DOHH2 (cell line): ENCODE results near the gene VSNL1.

Source experiments
- CTCF ChIP-seq: fragments of 200-600 bp; sonication (generic); IDR thresholded peaks from one replicate; pipeline ENCODE4 v1.5.1; 2014; ENCODE audit warnings: antibody characterized with exemption, mild to moderate bottlenecking, low read depth, low read length; ENCODE audit not compliant: poor library complexity, severe bottlenecking
- EZH2phosphoT487 ChIP-seq: fragments of 200-600 bp; sonication (generic); IDR thresholded peaks from 2 replicates; pipeline ENCODE4 v1.6.1; 2017; ENCODE audit warnings: borderline replicate concordance, mild to moderate bottlenecking, antibody characterized with exemption, low read length, moderate library complexity, mixed read lengths

GRCh38 chr2:17584689-17585088 is 44.2 kb downstream of the VSNL1 start:
- no peak for TF ChIP-seq CTCF
- TF ChIP-seq EZH2phosphoT487 = no peak
